ENCODE measurements around the gene LMX1B.
A peak's percentile ranks its signal among the peaks of the same experiment; 100 is the strongest.

LMX1B gene

DNA sequence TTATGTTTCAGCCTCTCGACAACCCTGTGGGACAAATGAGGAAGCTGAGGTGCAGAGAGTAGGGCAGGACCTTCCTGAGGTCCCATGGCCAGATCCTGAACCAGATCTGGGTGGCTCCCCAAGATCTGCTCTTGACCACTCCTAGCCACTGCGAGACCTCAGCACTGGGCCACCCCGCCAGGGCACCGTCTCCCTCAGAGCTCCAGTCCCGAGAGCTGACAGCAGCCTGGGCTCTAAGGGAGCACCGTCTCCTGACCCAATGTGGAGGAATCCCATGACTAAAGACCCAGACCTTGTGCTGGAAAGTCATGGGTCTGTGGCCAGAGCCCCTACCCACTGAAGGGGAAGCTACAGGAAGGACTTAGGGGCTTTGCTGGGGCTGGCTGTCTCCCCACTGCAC is 4.5 kb upstream of the LMX1B start:
- peak in 1 of 2 experiments; percentile 10 for DNase-seq (ENCODE audit: low read depth in 1 of 2, low spot score in 1 of 2)
- Histone ChIP-seq H3K27ac (replicated peaks) (no peak overlapping the region), H3K27me3 (ENCODE audit: insufficient read depth, poor library complexity, severe bottlenecking) (peaks cover 46% of the 10 kb centered on the region), H3K4me3 (replicated peaks; ENCODE audit: insufficient read depth, low read length) (no peak overlapping the region)
- TF ChIP-seq, protein P1, sequence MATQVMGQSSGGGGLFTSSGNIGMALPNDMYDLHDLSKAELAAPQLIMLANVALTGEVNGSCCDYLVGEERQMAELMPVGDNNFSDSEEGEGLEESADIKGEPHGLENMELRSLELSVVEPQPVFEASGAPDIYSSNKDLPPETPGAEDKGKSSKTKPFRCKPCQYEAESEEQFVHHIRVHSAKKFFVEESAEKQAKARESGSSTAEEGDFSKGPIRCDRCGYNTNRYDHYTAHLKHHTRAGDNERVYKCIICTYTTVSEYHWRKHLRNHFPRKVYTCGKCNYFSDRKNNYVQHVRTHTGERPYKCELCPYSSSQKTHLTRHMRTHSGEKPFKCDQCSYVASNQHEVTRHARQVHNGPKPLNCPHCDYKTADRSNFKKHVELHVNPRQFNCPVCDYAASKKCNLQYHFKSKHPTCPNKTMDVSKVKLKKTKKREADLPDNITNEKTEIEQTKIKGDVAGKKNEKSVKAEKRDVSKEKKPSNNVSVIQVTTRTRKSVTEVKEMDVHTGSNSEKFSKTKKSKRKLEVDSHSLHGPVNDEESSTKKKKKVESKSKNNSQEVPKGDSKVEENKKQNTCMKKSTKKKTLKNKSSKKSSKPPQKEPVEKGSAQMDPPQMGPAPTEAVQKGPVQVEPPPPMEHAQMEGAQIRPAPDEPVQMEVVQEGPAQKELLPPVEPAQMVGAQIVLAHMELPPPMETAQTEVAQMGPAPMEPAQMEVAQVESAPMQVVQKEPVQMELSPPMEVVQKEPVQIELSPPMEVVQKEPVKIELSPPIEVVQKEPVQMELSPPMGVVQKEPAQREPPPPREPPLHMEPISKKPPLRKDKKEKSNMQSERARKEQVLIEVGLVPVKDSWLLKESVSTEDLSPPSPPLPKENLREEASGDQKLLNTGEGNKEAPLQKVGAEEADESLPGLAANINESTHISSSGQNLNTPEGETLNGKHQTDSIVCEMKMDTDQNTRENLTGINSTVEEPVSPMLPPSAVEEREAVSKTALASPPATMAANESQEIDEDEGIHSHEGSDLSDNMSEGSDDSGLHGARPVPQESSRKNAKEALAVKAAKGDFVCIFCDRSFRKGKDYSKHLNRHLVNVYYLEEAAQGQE (IDR thresholded peaks at IDR 0.05; ENCODE audit: insufficient replicate concordance, low read depth), result no peak
- TF ChIP-seq GABPA (IDR thresholded peaks at IDR 0.05; ENCODE audit: low read depth), result no peak
- TF ChIP-seq POLR2AphosphoS5 (IDR thresholded peaks at IDR 0.05; ENCODE audit: low read depth), result no peak
- TF ChIP-seq SPI1 (IDR thresholded peaks at IDR 0.05; ENCODE audit: borderline replicate concordance, low read depth), result no peak
- TF ChIP-seq, protein P2, sequence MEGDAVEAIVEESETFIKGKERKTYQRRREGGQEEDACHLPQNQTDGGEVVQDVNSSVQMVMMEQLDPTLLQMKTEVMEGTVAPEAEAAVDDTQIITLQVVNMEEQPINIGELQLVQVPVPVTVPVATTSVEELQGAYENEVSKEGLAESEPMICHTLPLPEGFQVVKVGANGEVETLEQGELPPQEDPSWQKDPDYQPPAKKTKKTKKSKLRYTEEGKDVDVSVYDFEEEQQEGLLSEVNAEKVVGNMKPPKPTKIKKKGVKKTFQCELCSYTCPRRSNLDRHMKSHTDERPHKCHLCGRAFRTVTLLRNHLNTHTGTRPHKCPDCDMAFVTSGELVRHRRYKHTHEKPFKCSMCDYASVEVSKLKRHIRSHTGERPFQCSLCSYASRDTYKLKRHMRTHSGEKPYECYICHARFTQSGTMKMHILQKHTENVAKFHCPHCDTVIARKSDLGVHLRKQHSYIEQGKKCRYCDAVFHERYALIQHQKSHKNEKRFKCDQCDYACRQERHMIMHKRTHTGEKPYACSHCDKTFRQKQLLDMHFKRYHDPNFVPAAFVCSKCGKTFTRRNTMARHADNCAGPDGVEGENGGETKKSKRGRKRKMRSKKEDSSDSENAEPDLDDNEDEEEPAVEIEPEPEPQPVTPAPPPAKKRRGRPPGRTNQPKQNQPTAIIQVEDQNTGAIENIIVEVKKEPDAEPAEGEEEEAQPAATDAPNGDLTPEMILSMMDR (IDR thresholded peaks at IDR 0.05; ENCODE audit: insufficient read depth, low read length), result no peak

DNA sequence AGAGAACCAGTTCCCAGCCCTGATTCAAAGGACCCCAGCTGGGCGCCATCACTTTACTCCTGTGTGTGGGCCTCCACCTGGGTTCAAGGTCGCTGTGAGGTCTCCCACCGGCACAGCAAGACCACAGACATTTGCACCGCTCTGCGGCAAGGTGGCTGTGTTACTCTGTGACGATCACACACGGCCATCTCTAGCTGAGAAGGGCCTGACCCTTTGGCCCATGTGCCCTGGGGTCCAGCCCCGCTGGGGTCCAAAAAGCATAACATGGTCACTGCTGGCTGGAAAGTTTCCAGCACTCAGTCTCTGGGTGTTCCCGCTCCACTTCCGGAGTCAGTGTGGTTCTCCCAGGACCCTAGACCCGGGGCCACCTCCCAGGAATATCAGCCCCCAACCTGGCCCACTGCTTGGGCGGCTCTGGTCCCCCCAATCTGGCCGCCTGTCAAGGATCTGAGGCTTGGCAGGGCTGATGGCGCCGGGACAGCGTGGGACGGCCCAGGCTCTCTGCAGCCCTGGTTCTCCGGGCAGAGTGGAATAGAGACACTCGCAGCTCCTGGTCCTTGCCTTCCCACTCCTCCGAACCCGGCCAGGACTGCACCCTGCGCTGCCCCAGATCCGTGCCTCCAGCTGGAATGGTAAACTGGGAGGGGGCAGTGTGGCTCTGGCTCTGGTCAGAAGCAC is 3.9 kb upstream of the LMX1B start:
- Histone ChIP-seq H3K27me3 (ENCODE audit: insufficient read depth, poor library complexity, severe bottlenecking) (peaks cover 52% of the 10 kb centered on the region), H3K27ac (replicated peaks) (no peak overlapping the region), H3K4me3 (replicated peaks; ENCODE audit: insufficient read depth, low read length) (no peak overlapping the region)
- TF ChIP-seq, protein P1 (IDR thresholded peaks at IDR 0.05; ENCODE audit: insufficient replicate concordance, low read depth), result no peak
- TF ChIP-seq, protein P2 (IDR thresholded peaks at IDR 0.05; ENCODE audit: insufficient read depth, low read length), result no peak
- no peak for TF ChIP-seq SPI1 (IDR thresholded peaks at IDR 0.05; ENCODE audit: borderline replicate concordance, low read depth)
- no peak for TF ChIP-seq POLR2AphosphoS5 (IDR thresholded peaks at IDR 0.05; ENCODE audit: low read depth)
- DNase-seq (ENCODE audit: low read depth in 1 of 2, low spot score in 1 of 2), result no peak

DNA sequence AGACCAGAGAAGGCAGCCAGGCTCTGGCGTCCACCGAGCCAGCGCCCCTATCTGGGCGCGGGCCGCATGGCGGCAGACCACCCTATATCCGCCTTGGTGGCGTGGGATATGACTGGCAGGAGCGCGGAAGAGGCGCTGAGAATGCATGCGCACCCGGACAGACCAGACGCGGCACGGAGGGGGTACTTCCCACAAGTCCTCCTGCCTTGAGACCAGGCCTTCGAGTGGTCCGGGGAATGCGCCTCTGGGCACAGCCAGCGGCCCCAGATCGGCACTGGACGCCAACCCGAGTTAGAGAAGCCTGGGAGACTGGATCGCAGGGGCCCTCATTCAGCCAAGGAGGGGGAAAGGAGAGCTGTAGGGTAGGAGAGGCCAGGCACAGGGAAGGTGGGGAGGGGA is 2.5 kb upstream of the LMX1B start:
- Histone ChIP-seq H3K27ac (replicated peaks) (no peak overlapping the region), H3K4me3 (replicated peaks; ENCODE audit: insufficient read depth, low read length) (no peak overlapping the region), H3K27me3 (ENCODE audit: insufficient read depth, poor library complexity, severe bottlenecking) (peaks cover 60% of the 10 kb centered on the region)
- TF ChIP-seq, protein P2 (IDR thresholded peaks at IDR 0.05; ENCODE audit: insufficient read depth, low read length), result no peak
- DNase-seq (ENCODE audit: low read depth in 1 of 2, low spot score in 1 of 2), result no peak
